Measurements from ENCODE around the gene IGSF9.
A peak's percentile ranks its signal among the peaks of the same experiment; 100 is the strongest.

IGSF9 gene

GRCh38 chr1:159951016-159951415 lies 5.6 kb upstream of the IGSF9 start:
- DNase-seq (ENCODE audit: low read depth, low spot score): no peak
- TF ChIP-seq, protein P1, sequence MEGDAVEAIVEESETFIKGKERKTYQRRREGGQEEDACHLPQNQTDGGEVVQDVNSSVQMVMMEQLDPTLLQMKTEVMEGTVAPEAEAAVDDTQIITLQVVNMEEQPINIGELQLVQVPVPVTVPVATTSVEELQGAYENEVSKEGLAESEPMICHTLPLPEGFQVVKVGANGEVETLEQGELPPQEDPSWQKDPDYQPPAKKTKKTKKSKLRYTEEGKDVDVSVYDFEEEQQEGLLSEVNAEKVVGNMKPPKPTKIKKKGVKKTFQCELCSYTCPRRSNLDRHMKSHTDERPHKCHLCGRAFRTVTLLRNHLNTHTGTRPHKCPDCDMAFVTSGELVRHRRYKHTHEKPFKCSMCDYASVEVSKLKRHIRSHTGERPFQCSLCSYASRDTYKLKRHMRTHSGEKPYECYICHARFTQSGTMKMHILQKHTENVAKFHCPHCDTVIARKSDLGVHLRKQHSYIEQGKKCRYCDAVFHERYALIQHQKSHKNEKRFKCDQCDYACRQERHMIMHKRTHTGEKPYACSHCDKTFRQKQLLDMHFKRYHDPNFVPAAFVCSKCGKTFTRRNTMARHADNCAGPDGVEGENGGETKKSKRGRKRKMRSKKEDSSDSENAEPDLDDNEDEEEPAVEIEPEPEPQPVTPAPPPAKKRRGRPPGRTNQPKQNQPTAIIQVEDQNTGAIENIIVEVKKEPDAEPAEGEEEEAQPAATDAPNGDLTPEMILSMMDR (IDR thresholded peaks at IDR 0.05; ENCODE audit: low read depth, low read length): no peak
- in situ Hi-C loops (cut with HindIII; ENCODE audit: low sequenced_read_pairs): no loop called here
- no peak overlapping the region for H3K4me3 ChIP-seq (ENCODE audit: low read depth, low read length)

- TF ChIP-seq, protein P1 (IDR thresholded peaks at IDR 0.05; ENCODE audit: low read depth, low read length): no peak
- DNase-seq (ENCODE audit: low read depth, low spot score): no peak
- in situ Hi-C loops (cut with HindIII; ENCODE audit: low sequenced_read_pairs): no loop called here
- H3K4me3 ChIP-seq (ENCODE audit: low read depth, low read length): no peak overlapping the region
Observed at GRCh38 chr1:159949981-159950381, 4.6 kb upstream of the IGSF9 start.

DNA sequence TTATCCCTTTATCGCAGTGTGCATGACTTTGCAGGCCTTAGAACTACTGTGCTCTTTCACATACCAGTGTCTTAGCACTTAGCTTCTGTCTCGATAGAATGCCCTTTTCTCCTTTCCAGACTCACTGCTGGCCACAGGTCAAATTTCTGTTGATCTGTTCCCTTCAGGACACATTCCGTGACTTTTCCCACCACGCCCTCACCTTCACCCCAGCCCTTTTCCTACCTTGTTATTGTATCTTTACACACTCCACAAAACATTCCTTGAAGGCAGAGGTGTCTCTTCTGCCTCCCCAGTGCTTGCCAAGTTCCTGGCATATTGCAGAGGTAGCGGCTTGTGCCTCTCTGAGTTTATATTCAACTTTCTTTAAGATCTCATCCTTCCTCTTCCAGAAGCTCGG lies 3.7 kb upstream of the IGSF9 start:
- H3K4me3 ChIP-seq (ENCODE audit: low read depth, low read length): no peak overlapping the region
- no peak for DNase-seq (ENCODE audit: low read depth, low spot score)
- in situ Hi-C loops (cut with HindIII; ENCODE audit: low sequenced_read_pairs): no loop called here
- TF ChIP-seq, protein P1 (IDR thresholded peaks at IDR 0.05; ENCODE audit: low read depth, low read length): no peak

- DNase-seq (ENCODE audit: low read depth, low spot score): no peak
- TF ChIP-seq, protein P1 (IDR thresholded peaks at IDR 0.05; ENCODE audit: low read depth, low read length): no peak
- in situ Hi-C loops (cut with HindIII; ENCODE audit: low sequenced_read_pairs): no loop called here
- H3K4me3 ChIP-seq (ENCODE audit: low read depth, low read length): no peak overlapping the region
Observed at GRCh38 chr1:159947942-159948341, 2.5 kb upstream of the IGSF9 start.

DNA sequence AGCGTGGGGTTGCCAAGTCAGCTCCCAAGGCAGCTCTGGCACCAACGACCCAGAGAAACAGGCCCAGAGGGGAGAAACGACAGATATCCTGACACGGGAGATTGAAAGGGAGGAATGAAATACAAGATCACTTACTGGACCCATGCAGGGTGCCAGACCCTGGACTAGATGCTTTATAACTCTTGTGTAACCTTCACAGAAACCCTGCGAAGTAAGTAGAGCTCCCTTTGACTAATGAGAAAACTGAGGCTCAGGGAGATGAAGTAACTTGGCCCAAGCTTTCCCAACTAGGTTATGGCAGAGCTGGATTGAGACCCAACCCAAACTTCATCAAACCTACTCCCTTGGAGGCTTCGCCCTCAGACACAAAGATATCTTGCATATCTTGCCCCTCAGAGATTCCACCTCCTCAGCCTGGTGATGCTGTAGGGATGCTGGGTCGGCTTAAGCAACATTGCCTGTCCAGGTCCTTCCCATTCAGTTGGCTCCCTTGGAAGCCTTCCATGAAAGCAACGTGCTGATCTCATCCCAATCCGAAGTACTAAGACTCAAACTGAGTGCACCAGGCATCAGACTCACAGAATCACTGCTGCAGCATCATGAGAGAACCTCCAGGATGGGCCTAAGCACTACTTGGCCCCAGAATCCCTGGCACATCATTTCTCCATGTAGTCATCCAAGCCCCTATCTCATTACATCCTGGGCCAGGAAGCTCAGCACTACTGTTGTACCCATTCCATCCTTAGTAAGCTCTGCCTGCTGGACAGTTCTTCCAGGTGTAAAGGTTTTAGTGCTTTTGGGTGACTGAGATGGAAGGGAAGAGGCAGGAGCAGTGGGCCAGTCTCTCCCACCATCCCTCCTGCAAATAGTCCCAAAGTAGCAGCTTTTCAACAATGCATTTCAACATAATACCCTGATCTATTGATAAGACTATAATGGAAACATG lies 1.1 kb upstream of the IGSF9 start:
- TF ChIP-seq, protein P1 (IDR thresholded peaks at IDR 0.05; ENCODE audit: low read depth, low read length): no peak
- DNase-seq (ENCODE audit: low read depth, low spot score): no peak
- in situ Hi-C loops (cut with HindIII; ENCODE audit: low sequenced_read_pairs): no loop called here
- peak overlapping the region; percentile 44 for H3K4me3 ChIP-seq (ENCODE audit: low read depth, low read length)

GRCh38 chr1:159944623-159945455 lies 574 bp downstream of the IGSF9 start:
- no peak for DNase-seq (ENCODE audit: low read depth, low spot score)
- H3K4me3 ChIP-seq (ENCODE audit: low read depth, low read length): peak overlapping the region; percentile 44
- TF ChIP-seq, protein P1 (IDR thresholded peaks at IDR 0.05; ENCODE audit: low read depth, low read length): no peak
- in situ Hi-C loops (cut with HindIII; ENCODE audit: low sequenced_read_pairs): no loop called here
